ENCODE measurements around the gene UPK2. TPM values are rescaled to one million over a fixed set of nuclear protein-coding genes. Genes with fewer than 3 reads are reported as not detected.

The UPK2 gene
- total and polyA plus RNA-seq, 2 of the 13 experiments (the other 11 are each of a cell fraction or from before 2014, with no cell fraction given) = not detected

- TF ChIP-seq TCF12 (IDR thresholded peaks at IDR 0.05) (no peak), TCF12 (CRISPR knock-in tag; IDR thresholded peaks at IDR 0.05) (no peak), ZNF746 (CRISPR knock-in tag; IDR thresholded peaks at IDR 0.05) (no peak), ZNF792 (CRISPR knock-in tag; IDR thresholded peaks at IDR 0.05) (no peak), ZFP36L2 (CRISPR knock-in tag; IDR thresholded peaks at IDR 0.05) (no peak), MBD4 (IDR thresholded peaks at IDR 0.05; ENCODE audit: borderline replicate concordance, low read length) (no peak), E2F2 (CRISPR knock-in tag; IDR thresholded peaks at IDR 0.05; ENCODE audit: borderline replicate concordance) (no peak), LBX2 (CRISPR knock-in tag; IDR thresholded peaks at IDR 0.05; ENCODE audit: borderline replicate concordance) (no peak), ZSCAN25 (CRISPR knock-in tag; IDR thresholded peaks at IDR 0.05) (peak; percentile 74; the same call in 1 of the 2 replicates), IKZF4 (CRISPR knock-in tag; IDR thresholded peaks at IDR 0.05; ENCODE audit: borderline replicate concordance, low read depth, not compliant biosample characterization) (no peak), POLR2AphosphoS5 (IDR thresholded peaks at IDR 0.05; ENCODE audit: low read depth, low read length) (no peak), REPIN1 (CRISPR knock-in tag; IDR thresholded peaks at IDR 0.05; ENCODE audit: borderline replicate concordance, low read depth) (no peak), ZNF136 (CRISPR knock-in tag; IDR thresholded peaks at IDR 0.05; ENCODE audit: low read depth) (no peak), ZBTB7B (CRISPR knock-in tag; IDR thresholded peaks at IDR 0.05) (no peak), ZFP1 (CRISPR knock-in tag; IDR thresholded peaks at IDR 0.05) (no peak), SALL1 (CRISPR knock-in tag; IDR thresholded peaks at IDR 0.05) (peak; percentile 58; the same call in 1 of the 2 replicates), ZNF160 (CRISPR knock-in tag; IDR thresholded peaks at IDR 0.05) (no peak), ZBTB3 (CRISPR knock-in tag; IDR thresholded peaks at IDR 0.05; ENCODE audit: borderline replicate concordance, low read depth) (no peak), RAD51 (IDR thresholded peaks at IDR 0.05; ENCODE audit: borderline replicate concordance) (no peak)
- TF ChIP-seq, protein P1, sequence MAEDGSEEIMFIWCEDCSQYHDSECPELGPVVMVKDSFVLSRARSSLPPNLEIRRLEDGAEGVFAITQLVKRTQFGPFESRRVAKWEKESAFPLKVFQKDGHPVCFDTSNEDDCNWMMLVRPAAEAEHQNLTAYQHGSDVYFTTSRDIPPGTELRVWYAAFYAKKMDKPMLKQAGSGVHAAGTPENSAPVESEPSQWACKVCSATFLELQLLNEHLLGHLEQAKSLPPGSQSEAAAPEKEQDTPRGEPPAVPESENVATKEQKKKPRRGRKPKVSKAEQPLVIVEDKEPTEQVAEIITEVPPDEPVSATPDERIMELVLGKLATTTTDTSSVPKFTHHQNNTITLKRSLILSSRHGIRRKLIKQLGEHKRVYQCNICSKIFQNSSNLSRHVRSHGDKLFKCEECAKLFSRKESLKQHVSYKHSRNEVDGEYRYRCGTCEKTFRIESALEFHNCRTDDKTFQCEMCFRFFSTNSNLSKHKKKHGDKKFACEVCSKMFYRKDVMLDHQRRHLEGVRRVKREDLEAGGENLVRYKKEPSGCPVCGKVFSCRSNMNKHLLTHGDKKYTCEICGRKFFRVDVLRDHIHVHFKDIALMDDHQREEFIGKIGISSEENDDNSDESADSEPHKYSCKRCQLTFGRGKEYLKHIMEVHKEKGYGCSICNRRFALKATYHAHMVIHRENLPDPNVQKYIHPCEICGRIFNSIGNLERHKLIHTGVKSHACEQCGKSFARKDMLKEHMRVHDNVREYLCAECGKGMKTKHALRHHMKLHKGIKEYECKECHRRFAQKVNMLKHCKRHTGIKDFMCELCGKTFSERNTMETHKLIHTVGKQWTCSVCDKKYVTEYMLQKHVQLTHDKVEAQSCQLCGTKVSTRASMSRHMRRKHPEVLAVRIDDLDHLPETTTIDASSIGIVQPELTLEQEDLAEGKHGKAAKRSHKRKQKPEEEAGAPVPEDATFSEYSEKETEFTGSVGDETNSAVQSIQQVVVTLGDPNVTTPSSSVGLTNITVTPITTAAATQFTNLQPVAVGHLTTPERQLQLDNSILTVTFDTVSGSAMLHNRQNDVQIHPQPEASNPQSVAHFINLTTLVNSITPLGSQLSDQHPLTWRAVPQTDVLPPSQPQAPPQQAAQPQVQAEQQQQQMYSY (CRISPR knock-in tag; IDR thresholded peaks at IDR 0.05) = no peak
- TF ChIP-seq, protein P2, sequence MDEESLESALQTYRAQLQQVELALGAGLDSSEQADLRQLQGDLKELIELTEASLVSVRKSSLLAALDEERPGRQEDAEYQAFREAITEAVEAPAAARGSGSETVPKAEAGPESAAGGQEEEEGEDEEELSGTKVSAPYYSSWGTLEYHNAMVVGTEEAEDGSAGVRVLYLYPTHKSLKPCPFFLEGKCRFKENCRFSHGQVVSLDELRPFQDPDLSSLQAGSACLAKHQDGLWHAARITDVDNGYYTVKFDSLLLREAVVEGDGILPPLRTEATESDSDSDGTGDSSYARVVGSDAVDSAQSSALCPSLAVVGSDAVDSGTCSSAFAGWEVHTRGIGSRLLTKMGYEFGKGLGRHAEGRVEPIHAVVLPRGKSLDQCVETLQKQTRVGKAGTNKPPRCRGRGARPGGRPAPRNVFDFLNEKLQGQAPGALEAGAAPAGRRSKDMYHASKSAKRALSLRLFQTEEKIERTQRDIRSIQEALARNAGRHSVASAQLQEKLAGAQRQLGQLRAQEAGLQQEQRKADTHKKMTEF (CRISPR knock-in tag; IDR thresholded peaks at IDR 0.05) = no peak
- TF ChIP-seq, protein P3, sequence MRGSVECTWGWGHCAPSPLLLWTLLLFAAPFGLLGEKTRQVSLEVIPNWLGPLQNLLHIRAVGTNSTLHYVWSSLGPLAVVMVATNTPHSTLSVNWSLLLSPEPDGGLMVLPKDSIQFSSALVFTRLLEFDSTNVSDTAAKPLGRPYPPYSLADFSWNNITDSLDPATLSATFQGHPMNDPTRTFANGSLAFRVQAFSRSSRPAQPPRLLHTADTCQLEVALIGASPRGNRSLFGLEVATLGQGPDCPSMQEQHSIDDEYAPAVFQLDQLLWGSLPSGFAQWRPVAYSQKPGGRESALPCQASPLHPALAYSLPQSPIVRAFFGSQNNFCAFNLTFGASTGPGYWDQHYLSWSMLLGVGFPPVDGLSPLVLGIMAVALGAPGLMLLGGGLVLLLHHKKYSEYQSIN (CRISPR knock-in tag; IDR thresholded peaks at IDR 0.05; ENCODE audit: borderline replicate concordance) = no peak
Observed at GRCh38 chr11:118956094-118956846, at the start of gene UPK2 (continued).

Measured in HepG2 (cell line).